Measurements from ENCODE around the gene OTX2.

OTX2 gene

GRCh38 chr14:56829151-56829550 is 18.9 kb upstream of the OTX2 start:
- no peak for TF ChIP-seq CREB1 (IDR thresholded peaks at IDR 0.05; ENCODE audit: low read depth)
- no peak for TF ChIP-seq TEAD4 (IDR thresholded peaks at IDR 0.05)
- no peak for TF ChIP-seq USF1 (IDR thresholded peaks at IDR 0.05)
- TF ChIP-seq FOXM1 (IDR thresholded peaks at IDR 0.05; ENCODE audit: borderline replicate concordance, low read depth) = no peak
- TF ChIP-seq CEBPB (IDR thresholded peaks at IDR 0.05) = no peak
- TF ChIP-seq MAX (IDR thresholded peaks at IDR 0.05) = no peak
- no peak for TF ChIP-seq REST (IDR thresholded peaks at IDR 0.05; ENCODE audit: low read depth)
- TF ChIP-seq TAF1 (IDR thresholded peaks at IDR 0.05; ENCODE audit: low read depth) = no peak
- TF ChIP-seq EGR1 (IDR thresholded peaks at IDR 0.05) = no peak
- TF ChIP-seq ZBTB7A (IDR thresholded peaks at IDR 0.05; ENCODE audit: low read depth) = no peak
- TF ChIP-seq NFIC (IDR thresholded peaks at IDR 0.05) = no peak
- TF ChIP-seq YY1 (IDR thresholded peaks at IDR 0.05; ENCODE audit: low read depth) = no peak
- TF ChIP-seq RAD21 (IDR thresholded peaks at IDR 0.05; ENCODE audit: low read depth) = no peak
- TF ChIP-seq TCF12 (IDR thresholded peaks at IDR 0.05; ENCODE audit: low read depth) = no peak

GRCh38 chr14:56826214-56826613 is 15.9 kb upstream of the OTX2 start:
- TF ChIP-seq YY1 (IDR thresholded peaks at IDR 0.05; ENCODE audit: low read depth) = no peak
- TF ChIP-seq TAF1 (IDR thresholded peaks at IDR 0.05; ENCODE audit: low read depth) = no peak
- no peak for TF ChIP-seq ZBTB7A (IDR thresholded peaks at IDR 0.05; ENCODE audit: low read depth)
- TF ChIP-seq REST (IDR thresholded peaks at IDR 0.05; ENCODE audit: low read depth) = no peak
- no peak for TF ChIP-seq TCF12 (IDR thresholded peaks at IDR 0.05; ENCODE audit: low read depth)
- TF ChIP-seq EGR1 (IDR thresholded peaks at IDR 0.05) = no peak
- TF ChIP-seq RAD21 (IDR thresholded peaks at IDR 0.05; ENCODE audit: low read depth) = no peak
- no peak for TF ChIP-seq FOXM1 (IDR thresholded peaks at IDR 0.05; ENCODE audit: borderline replicate concordance, low read depth)
- TF ChIP-seq USF1 (IDR thresholded peaks at IDR 0.05) = no peak
- TF ChIP-seq CREB1 (IDR thresholded peaks at IDR 0.05; ENCODE audit: low read depth) = no peak
- no peak for TF ChIP-seq MAX (IDR thresholded peaks at IDR 0.05)
- no peak for TF ChIP-seq NFIC (IDR thresholded peaks at IDR 0.05)
- TF ChIP-seq CEBPB (IDR thresholded peaks at IDR 0.05) = no peak
- no peak for TF ChIP-seq TEAD4 (IDR thresholded peaks at IDR 0.05)
- TF ChIP-seq EP300 (IDR thresholded peaks at IDR 0.05; ENCODE audit: borderline replicate concordance) = no peak

- no peak for TF ChIP-seq RAD21 (IDR thresholded peaks at IDR 0.05; ENCODE audit: low read depth)
- TF ChIP-seq TAF1 (IDR thresholded peaks at IDR 0.05; ENCODE audit: low read depth) = no peak
- no peak for TF ChIP-seq CREB1 (IDR thresholded peaks at IDR 0.05; ENCODE audit: low read depth)
- TF ChIP-seq USF1 (IDR thresholded peaks at IDR 0.05) = no peak
- no peak for TF ChIP-seq YY1 (IDR thresholded peaks at IDR 0.05; ENCODE audit: low read depth)
- no peak for TF ChIP-seq EGR1 (IDR thresholded peaks at IDR 0.05)
- TF ChIP-seq TEAD4 (IDR thresholded peaks at IDR 0.05) = no peak
- TF ChIP-seq ZBTB7A (IDR thresholded peaks at IDR 0.05; ENCODE audit: low read depth) = no peak
- TF ChIP-seq TCF12 (IDR thresholded peaks at IDR 0.05; ENCODE audit: low read depth) = no peak
- TF ChIP-seq REST (IDR thresholded peaks at IDR 0.05; ENCODE audit: low read depth) = no peak
- no peak for TF ChIP-seq CEBPB (IDR thresholded peaks at IDR 0.05)
- no peak for TF ChIP-seq MAX (IDR thresholded peaks at IDR 0.05)
- no peak for TF ChIP-seq FOXM1 (IDR thresholded peaks at IDR 0.05; ENCODE audit: borderline replicate concordance, low read depth)
- TF ChIP-seq NFIC (IDR thresholded peaks at IDR 0.05) = no peak
- TF ChIP-seq EP300 (IDR thresholded peaks at IDR 0.05; ENCODE audit: borderline replicate concordance) = no peak
Measured at GRCh38 chr14:56821805-56822610, 11.7 kb upstream of the OTX2 start.
